ENCODE results near the gene STX3. TPM values are rescaled to one million over a fixed set of nuclear protein-coding genes. Genes with fewer than 3 reads are reported as not detected.

Gene STX3
- total RNA-seq, 4 donors from 2014 or later: 8.9 to 36.6 (median 26.3) TPM

DNA sequence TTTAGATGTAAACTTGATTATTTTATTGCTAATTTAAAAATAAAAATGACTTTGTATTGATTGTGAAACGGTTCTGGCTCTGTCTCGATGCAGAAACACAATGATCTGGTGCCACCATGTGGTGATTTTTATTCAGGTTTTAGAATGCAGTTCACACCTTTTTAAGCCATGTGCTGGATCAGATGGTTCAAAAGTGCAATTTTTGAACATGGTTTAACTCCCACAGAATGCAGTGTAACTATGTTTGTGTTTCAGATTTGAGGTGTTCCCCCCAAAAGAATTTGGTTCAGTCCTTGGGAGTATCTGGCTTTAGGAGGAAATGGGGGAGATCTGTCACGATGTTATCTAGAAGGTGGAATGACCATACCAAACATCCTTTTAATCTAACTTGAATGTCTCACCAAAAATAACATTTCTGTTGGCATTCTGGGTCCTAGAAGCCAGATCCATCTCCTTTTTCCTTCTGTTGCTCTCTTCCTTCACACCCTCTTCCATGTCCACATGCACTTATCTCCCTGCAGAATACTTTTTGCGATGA lies 47.5 kb downstream of the STX3 start:
- Histone ChIP-seq H3K4me3 (no peak overlapping the region), H3K27ac (peak overlapping the region in 1 of 2 donors; percentile 1), H3K9me3 (no peaks in the 10 kb centered on the region), H3K4me1 (no peaks in the 10 kb centered on the region), H3K27me3 (no peaks in the 10 kb centered on the region), H3K36me3 (no peaks in the 10 kb centered on the region)
- intact Hi-C loops (cut with DNase I; ENCODE audit: low total_unique reads): loop anchor here (5.0 kb wide), 1 partner anchor 50 kb away; no protein-coding TSS in a partner anchor
- TF ChIP-seq POLR2A (IDR thresholded peaks at IDR 0.05): no peak
- TF ChIP-seq, protein P1, sequence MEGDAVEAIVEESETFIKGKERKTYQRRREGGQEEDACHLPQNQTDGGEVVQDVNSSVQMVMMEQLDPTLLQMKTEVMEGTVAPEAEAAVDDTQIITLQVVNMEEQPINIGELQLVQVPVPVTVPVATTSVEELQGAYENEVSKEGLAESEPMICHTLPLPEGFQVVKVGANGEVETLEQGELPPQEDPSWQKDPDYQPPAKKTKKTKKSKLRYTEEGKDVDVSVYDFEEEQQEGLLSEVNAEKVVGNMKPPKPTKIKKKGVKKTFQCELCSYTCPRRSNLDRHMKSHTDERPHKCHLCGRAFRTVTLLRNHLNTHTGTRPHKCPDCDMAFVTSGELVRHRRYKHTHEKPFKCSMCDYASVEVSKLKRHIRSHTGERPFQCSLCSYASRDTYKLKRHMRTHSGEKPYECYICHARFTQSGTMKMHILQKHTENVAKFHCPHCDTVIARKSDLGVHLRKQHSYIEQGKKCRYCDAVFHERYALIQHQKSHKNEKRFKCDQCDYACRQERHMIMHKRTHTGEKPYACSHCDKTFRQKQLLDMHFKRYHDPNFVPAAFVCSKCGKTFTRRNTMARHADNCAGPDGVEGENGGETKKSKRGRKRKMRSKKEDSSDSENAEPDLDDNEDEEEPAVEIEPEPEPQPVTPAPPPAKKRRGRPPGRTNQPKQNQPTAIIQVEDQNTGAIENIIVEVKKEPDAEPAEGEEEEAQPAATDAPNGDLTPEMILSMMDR (IDR thresholded peaks at IDR 0.05): peak; percentile 52 to 75 (median 69)
- DNase-seq: peak in 1 of 2 donors; percentile 26

DNA sequence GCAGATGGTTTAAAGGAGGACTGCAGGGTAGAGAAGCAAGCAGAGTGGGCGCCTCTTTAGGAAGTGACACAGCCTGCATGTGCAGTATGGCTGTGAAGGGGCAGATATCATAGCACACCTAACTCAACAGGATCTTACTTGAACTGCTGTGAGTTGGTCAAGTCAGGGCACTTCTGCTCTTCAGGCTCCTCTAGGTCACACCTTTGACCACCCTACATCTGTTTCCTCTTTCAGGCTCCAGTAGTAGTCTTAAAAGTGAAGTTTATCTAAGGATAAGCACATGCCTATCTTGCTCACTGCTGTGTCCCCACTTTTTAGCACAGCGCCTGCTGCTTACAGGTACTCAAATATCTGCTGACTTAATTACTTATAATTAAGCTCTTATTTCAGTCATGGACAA lies 48.9 kb downstream of the STX3 start:
- H3K27ac ChIP-seq: no peak overlapping the region
- no peaks in the 10 kb centered on the region for H3K4me1 ChIP-seq
- H3K27me3 ChIP-seq: no peaks in the 10 kb centered on the region
- H3K36me3 ChIP-seq: no peaks in the 10 kb centered on the region
- DNase-seq: no peak
- H3K4me3 ChIP-seq: no peak overlapping the region
- TF ChIP-seq, protein P1 (IDR thresholded peaks at IDR 0.05): no peak
- TF ChIP-seq POLR2A (IDR thresholded peaks at IDR 0.05): no peak
- H3K9me3 ChIP-seq: no peaks in the 10 kb centered on the region
- intact Hi-C loops (cut with DNase I; ENCODE audit: low total_unique reads): loop anchor here (5.0 kb wide), 1 partner anchor 52 kb away; no protein-coding TSS in a partner anchor

DNA sequence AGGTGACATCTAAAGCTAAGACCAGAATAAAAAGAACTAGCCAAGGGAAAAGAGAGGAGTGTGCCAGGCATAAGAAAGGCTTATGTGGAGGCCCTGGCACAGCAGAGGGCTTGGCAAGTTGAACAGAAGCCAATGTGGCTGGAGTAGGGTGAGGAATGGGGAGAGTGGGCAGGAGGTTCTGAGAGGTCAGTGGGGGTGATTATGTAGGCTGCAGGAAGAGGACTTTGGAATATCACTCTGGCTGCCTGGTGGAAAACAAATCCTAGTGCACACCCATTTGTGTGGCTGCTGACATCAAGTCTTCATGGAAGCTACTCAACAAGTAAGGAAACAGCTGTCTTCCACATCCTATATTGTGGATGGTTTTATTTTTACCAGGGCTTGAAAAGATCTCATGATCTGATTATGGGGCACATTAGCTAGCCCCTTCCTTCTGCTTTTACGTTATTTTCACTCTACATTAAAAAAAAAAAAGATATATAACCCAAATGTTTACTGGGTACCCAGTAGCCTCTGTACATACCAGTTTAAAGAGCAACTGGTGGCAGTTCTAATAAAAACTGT lies 52.0 kb downstream of the STX3 start:
- TF ChIP-seq POLR2A (IDR thresholded peaks at IDR 0.05): no peak
- TF ChIP-seq, protein P1 (IDR thresholded peaks at IDR 0.05): no peak
- H3K36me3 ChIP-seq: no peaks in the 10 kb centered on the region
- intact Hi-C loops (cut with DNase I; ENCODE audit: low total_unique reads): no loop called here

DNA sequence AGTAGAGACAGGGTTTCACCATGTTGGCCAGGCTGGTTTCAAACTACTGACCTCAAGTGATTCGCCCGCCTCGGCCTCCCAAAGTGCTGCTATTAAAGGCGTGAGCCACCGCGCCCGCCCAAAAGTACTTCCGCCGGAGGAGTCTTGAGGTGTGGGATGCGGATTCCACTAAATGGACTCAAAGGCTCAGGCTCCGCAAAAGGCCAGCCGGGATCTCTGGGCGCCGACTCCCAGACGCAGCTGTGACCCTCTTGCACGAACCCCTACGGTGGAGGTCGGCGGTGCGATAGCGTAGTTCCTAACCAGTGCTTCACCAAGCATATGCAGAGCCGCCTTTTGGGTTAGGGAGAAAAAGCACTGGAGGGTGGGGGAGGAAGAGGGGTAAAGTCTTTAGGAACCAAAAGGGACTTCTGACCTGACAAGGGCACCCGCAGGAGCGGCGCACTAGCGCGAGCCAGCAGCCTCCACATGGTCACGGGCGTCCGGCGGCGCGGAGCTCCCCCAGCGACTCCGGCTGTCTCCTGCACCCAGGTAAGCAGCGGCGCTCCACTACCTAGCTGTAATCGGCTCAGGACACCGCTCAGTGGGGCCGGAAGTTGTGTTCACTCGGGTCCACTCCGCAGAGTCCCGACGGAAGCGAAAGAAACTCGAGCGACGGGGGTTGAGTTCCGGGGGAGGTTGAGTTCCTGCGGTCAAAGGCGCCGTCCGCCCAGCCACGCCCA lies 55.2 kb downstream of the STX3 start, which contains the start of gene MRPL16:
Gene MRPL16, minus strand, starts transcription at position 590 of the 722 bp plus-strand sequence. Its CDS starts 120 bp downstream, at position 470.
- Histone ChIP-seq H3K9me3 (no peaks in the 10 kb centered on the region), H3K27me3 (no peaks in the 10 kb centered on the region), H3K4me1 (no peaks in the 10 kb centered on the region), H3K4me3 (peak within 1 kb of the TSS; percentile 69 to 81), H3K27ac (peak within 1 kb of the TSS; percentile 84 to 88), H3K36me3 (no peaks in the 10 kb centered on the region)
- intact Hi-C loops (cut with DNase I; ENCODE audit: low total_unique reads): no loop called here
- TF ChIP-seq POLR2A (IDR thresholded peaks at IDR 0.05): peak in 1 of 2 donors; percentile 44
- TF ChIP-seq, protein P1 (IDR thresholded peaks at IDR 0.05): peak in 3 of 4 experiments; percentile 7 to 24 (median 13)
- DNase-seq: peak; percentile 85 to 86

More for the DNA sequence above, 52.0 kb downstream of the STX3 start:
- Histone ChIP-seq H3K4me1 (no peaks in the 10 kb centered on the region), H3K9me3 (no peaks in the 10 kb centered on the region), H3K27me3 (no peaks in the 10 kb centered on the region), H3K4me3 (no peak overlapping the region), H3K27ac (no peak overlapping the region)
- DNase-seq: no peak

DNA sequence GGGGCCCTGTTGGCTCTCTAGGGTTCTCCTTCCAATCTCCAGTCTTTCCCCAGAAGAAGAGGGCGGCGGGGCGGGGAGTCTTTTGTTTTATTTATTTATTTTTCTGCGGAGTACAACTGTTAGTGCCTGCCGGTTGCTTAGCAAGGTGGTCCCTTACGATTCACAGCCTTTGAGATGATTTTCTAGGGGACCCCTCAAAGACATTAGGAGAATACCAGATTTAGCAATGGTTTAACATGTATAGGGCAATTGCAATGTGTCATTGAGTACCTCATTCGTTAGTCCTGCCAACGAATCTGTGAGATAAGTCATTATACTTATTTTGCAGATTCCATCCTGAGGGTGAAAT lies 55.7 kb downstream of the STX3 start:
- Histone ChIP-seq H3K36me3 (no peaks in the 10 kb centered on the region), H3K4me1 (no peaks in the 10 kb centered on the region), H3K4me3 (peak overlapping the region; percentile 69 to 81), H3K9me3 (no peaks in the 10 kb centered on the region), H3K27me3 (no peaks in the 10 kb centered on the region), H3K27ac (peak overlapping the region; percentile 84 to 88)
- TF ChIP-seq, protein P1 (IDR thresholded peaks at IDR 0.05): no peak
- TF ChIP-seq POLR2A (IDR thresholded peaks at IDR 0.05): no peak
- intact Hi-C loops (cut with DNase I; ENCODE audit: low total_unique reads): no loop called here
- no peak for DNase-seq
